Measurements from ENCODE around the gene CACNA1H. TPM values are rescaled to one million over a fixed set of nuclear protein-coding genes. Genes with fewer than 3 reads are reported as not detected.

Gene CACNA1H
- total and polyA plus RNA-seq, 7 experiments from 2014 or later, result 0.31 to 8.8 (median 2.2) TPM

DNA sequence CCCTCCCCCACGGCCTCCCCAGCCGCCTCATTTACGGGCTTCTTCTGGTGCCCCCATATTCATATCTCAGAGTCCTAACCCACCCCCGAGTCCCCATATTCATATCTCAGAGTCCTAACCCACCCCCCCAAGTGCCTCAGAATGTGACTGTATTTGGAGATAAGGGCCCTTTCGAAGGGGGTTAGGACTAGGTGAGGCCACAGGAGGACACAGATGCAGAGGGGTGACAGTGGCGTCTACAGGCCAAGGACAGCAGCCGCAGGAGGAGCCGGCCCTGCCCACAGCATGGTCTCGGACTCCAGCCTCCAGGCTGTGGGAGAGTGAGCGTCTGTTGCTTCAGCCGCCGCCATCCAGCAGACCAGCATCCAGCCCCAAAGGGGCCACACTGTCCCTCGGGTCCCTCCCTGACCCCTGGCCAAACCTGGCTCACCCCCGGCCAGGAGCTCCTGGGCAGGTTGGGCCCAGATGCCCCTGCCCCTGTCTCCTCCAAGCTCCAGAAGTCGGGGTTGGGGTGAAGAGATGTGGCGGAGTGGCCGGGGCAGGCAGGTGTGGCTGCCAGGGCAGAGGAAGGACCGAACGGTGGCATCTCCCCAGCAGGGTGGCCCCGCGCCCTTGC, 25.5 kb downstream of the CACNA1H start:
- no peak overlapping the region for H3K27ac ChIP-seq (ENCODE audit: low read depth, low read length)
- no peaks in the 10 kb centered on the region for H3K27me3 ChIP-seq (ENCODE audit: control insufficient read depth in 2 of 2, insufficient read depth in 2 of 2, low read length in 2 of 2)
- Mint-ChIP-seq H3K4me3 (no peak overlapping the region), H3K27me3 (no peaks in the 10 kb centered on the region), H3K36me3 (no peaks in the 10 kb centered on the region), H3K9me3 (no peaks in the 10 kb centered on the region), H3K27ac (no peak overlapping the region), H3K4me1 (no peaks in the 10 kb centered on the region)
- intact Hi-C loops (cut with micrococcal nuclease), result no loop called here
- ATAC-seq, result no peak
- no peaks in the 10 kb centered on the region for H3K36me3 ChIP-seq (ENCODE audit: control insufficient read depth in 2 of 3, insufficient read depth in 3 of 3, low read length in 3 of 3)
- DNase-seq, result no peak
- no peaks in the 10 kb centered on the region for H3K4me1 ChIP-seq (ENCODE audit: control insufficient read depth in 2 of 2, insufficient read depth in 2 of 2, low read length in 2 of 2)
- no peak overlapping the region for H3K4me3 ChIP-seq (ENCODE audit: low read length)
- H3K9me3 ChIP-seq (ENCODE audit: control insufficient read depth in 2 of 3, low read length in 3 of 3), result no peaks in the 10 kb centered on the region
- POLR2A ChIA-PET, result no interaction called here
- CTCF ChIA-PET, result no interaction called here

DNA sequence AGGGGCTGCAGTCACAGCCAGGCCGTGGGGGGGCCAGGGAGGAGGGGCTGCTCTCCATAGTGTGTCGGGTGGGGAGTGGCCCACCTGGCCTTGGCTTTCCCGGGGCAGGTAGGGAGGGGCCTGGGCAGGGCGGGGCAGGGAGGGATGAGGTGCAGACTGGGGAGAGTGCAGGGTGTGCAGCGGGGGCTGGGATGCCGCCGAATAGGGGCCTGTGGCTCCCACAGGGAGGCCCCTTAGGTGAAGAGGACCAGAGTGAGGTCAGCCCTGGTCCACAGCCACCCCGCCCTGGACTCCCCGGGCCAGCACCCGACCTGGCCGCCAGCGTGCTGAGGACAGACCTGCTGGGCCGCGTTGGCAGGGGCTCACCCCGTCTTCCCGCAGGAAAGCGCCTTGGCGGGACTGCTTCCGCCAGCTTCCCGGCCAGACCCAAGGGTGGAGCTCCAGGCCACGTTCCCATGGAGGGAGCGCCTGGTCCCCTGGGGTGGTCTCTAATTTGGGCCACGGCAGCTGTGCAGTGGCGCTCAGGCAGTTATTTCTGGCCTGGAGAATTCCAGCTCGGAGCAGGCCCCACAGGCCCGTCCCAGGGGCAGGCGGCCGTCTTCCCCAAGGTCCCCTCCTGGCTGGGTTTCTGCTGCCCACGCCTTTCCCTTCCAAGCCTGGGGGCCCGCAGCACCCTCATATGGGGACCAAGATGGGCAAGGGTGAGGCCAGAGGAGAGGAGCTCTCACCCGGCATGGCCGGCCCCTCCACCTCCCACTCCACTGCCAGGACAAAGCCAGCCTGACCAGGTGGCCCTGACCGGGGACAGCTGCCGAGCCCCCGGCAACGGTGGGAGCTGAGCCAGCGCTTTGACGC, 27.9 kb downstream of the CACNA1H start:
- H3K27ac ChIP-seq (ENCODE audit: low read depth, low read length), result no peak overlapping the region
- Mint-ChIP-seq H3K4me3 (no peak overlapping the region), H3K4me1 (no peaks in the 10 kb centered on the region), H3K27ac (no peak overlapping the region), H3K9me3 (no peaks in the 10 kb centered on the region), H3K36me3 (no peaks in the 10 kb centered on the region), H3K27me3 (no peaks in the 10 kb centered on the region)
- no peaks in the 10 kb centered on the region for H3K27me3 ChIP-seq (ENCODE audit: control insufficient read depth in 2 of 2, insufficient read depth in 2 of 2, low read length in 2 of 2)
- no peaks in the 10 kb centered on the region for H3K4me1 ChIP-seq (ENCODE audit: control insufficient read depth in 2 of 2, insufficient read depth in 2 of 2, low read length in 2 of 2)
- no peaks in the 10 kb centered on the region for H3K9me3 ChIP-seq (ENCODE audit: control insufficient read depth in 2 of 3, low read length in 3 of 3)
- H3K4me3 ChIP-seq (ENCODE audit: low read length), result no peak overlapping the region
- ATAC-seq, result no peak
- POLR2A ChIA-PET, result no interaction called here
- H3K36me3 ChIP-seq (ENCODE audit: control insufficient read depth in 2 of 3, insufficient read depth in 3 of 3, low read length in 3 of 3), result no peaks in the 10 kb centered on the region
- DNase-seq, result no peak
- CTCF ChIA-PET, result no interaction called here
- intact Hi-C loops (cut with micrococcal nuclease), result no loop called here

DNA sequence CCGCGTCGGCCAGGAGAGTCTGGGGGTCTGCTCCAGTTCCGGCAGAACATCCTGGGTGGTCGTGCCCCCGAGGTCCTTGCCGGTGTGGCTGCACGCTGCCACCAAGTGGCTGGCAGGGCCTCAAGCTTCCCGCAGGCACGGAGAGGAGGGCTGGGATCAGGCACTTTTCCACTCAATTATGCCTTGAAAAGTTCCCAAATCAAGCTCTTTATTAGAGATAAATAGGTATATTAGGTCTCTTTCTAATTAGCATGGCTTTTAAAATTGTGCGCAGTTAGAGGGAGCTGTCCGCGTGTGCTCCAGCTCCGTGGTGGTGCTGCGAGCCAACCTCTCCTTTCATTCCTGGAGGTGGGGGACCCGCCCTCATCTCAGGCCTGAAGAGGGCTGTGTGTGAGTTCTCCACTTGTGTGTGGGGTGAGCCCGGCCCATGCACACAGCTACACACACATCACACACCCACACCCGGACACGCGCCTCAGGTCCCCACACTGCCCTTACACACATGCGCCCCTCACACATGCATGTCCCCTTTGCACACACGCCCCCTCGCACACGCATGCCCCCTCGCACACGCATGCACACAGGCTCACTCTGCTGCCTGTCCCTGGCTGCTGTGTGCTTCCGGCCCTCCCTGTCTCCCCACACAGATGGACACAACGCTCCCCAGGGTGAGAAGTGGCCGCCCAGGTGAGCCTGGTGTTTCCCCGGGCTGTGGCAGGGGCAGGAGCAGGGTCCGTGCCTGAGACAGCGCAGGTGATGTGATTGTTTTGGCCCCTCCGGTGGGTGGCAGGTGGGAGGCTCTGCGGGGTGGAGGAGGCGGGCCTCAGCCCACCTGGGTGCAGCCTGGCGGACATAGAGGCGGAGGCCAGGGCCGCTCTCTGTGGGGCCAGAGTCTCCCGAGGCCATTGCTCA, 28.8 kb downstream of the CACNA1H start:
- ATAC-seq (no peak), DNase-seq (no peak)
- CTCF ChIA-PET, result no interaction called here
- no peak overlapping the region for H3K27ac Mint-ChIP-seq
- no peaks in the 10 kb centered on the region for H3K9me3 Mint-ChIP-seq
- no peaks in the 10 kb centered on the region for H3K36me3 Mint-ChIP-seq
- Histone ChIP-seq H3K27ac (ENCODE audit: low read depth, low read length) (no peak overlapping the region), H3K9me3 (ENCODE audit: control insufficient read depth in 2 of 3, low read length in 3 of 3) (no peaks in the 10 kb centered on the region), H3K4me1 (ENCODE audit: control insufficient read depth in 2 of 2, insufficient read depth in 2 of 2, low read length in 2 of 2) (no peaks in the 10 kb centered on the region), H3K36me3 (ENCODE audit: control insufficient read depth in 2 of 3, insufficient read depth in 3 of 3, low read length in 3 of 3) (no peaks in the 10 kb centered on the region), H3K4me3 (ENCODE audit: low read length) (no peak overlapping the region), H3K27me3 (ENCODE audit: control insufficient read depth in 2 of 2, insufficient read depth in 2 of 2, low read length in 2 of 2) (no peaks in the 10 kb centered on the region)
- no peaks in the 10 kb centered on the region for H3K4me1 Mint-ChIP-seq
- H3K4me3 Mint-ChIP-seq, result no peak overlapping the region
- POLR2A ChIA-PET, result no interaction called here
- intact Hi-C loops (cut with micrococcal nuclease), result no loop called here
- no peaks in the 10 kb centered on the region for H3K27me3 Mint-ChIP-seq

DNA sequence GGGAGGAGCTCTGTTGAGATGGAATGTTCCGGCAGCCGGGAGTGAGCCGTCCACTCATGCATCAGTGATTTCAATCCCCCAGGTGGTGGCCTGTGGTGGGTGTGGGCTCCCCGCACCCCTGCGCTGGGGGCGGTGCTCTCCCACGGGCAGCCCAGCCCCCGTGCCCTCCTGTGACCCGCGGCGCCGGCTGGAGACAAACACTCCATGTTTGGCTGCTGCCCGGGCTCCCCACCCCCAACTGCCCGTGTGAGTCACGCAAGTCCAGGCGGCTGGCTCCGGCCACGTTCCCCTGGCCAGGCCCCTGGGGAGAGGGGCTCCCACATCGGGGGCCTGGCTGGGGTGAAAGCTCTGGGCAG, 29.4 kb downstream of the CACNA1H start:
- DNase-seq (no peak), ATAC-seq (no peak)
- no peak overlapping the region for H3K27ac Mint-ChIP-seq
- Histone ChIP-seq H3K9me3 (ENCODE audit: control insufficient read depth in 2 of 3, low read length in 3 of 3) (no peaks in the 10 kb centered on the region), H3K27ac (ENCODE audit: low read depth, low read length) (no peak overlapping the region), H3K27me3 (ENCODE audit: control insufficient read depth in 2 of 2, insufficient read depth in 2 of 2, low read length in 2 of 2) (no peaks in the 10 kb centered on the region), H3K4me1 (ENCODE audit: control insufficient read depth in 2 of 2, insufficient read depth in 2 of 2, low read length in 2 of 2) (no peaks in the 10 kb centered on the region), H3K36me3 (ENCODE audit: control insufficient read depth in 2 of 3, insufficient read depth in 3 of 3, low read length in 3 of 3) (no peaks in the 10 kb centered on the region), H3K4me3 (ENCODE audit: low read length) (no peak overlapping the region)
- no peak overlapping the region for H3K4me3 Mint-ChIP-seq
- ChIA-PET CTCF (no interaction called here), POLR2A (no interaction called here)
- no peaks in the 10 kb centered on the region for H3K4me1 Mint-ChIP-seq
- no peaks in the 10 kb centered on the region for H3K9me3 Mint-ChIP-seq
- no peaks in the 10 kb centered on the region for H3K36me3 Mint-ChIP-seq
- intact Hi-C loops (cut with micrococcal nuclease), result no loop called here
- no peaks in the 10 kb centered on the region for H3K27me3 Mint-ChIP-seq

DNA sequence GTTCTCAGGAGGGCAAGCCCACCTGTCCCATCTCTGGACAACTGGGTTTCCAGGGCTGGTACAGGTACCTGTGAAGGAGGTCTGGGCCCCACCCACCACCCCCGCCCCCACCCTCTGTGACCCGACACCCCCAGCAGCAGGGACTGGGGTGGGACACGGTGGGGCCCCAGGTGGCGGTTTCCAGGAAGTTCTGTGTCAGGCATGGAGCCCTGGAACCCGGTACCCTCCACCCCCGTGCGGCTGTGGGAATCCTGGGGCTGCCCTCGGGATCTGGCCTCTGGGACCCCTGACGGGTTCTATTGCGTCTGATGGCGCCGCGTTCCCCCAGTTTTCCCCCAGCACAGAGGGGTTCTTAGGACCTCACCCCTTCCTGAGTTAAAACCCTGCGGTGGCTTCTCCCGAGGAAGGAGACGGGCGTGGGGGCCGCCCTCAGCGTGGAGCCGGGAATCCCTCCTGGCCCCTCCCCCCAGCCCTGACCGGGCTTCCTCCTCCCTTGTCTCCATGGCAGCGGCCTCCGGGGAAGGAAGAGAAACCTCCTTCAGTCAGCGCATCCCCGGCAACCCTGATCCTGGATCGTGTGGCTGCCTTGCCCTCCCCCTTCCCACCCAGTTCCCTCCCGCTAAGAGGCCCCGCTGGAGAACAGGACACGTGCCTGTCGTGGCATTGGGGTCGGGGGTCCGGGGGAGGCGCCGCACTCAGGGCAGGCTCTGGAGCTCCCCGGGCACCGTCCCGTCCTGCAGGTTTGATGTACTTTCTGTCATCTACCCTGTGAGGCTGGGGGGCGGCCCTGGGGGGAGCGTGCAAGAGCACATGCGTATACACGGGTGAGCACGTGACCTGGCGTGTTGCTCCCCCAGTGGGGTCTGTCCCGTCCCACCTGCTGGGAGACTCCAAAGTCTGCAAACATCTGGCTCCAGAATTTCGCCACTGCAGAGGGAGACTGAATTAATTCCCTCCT, 30.3 kb downstream of the CACNA1H start:
- Mint-ChIP-seq H3K36me3 (no peaks in the 10 kb centered on the region), H3K4me3 (no peak overlapping the region), H3K4me1 (no peaks in the 10 kb centered on the region), H3K27me3 (peaks cover 0 to 4% (median 0%) of the 10 kb centered on the region in 5 donors), H3K9me3 (peaks cover 0 to 3% (median 0%) of the 10 kb centered on the region in 11 donors), H3K27ac (no peak overlapping the region)
- ATAC-seq (no peak), DNase-seq (no peak)
- H3K4me3 ChIP-seq (ENCODE audit: low read length), result no peak overlapping the region
- intact Hi-C loops (cut with micrococcal nuclease), result no loop called here
- H3K27ac ChIP-seq (ENCODE audit: low read depth, low read length), result no peak overlapping the region
- H3K9me3 ChIP-seq (ENCODE audit: control insufficient read depth in 2 of 3, low read length in 3 of 3), result no peaks in the 10 kb centered on the region
- H3K4me1 ChIP-seq (ENCODE audit: control insufficient read depth in 2 of 2, insufficient read depth in 2 of 2, low read length in 2 of 2), result no peaks in the 10 kb centered on the region
- no peaks in the 10 kb centered on the region for H3K36me3 ChIP-seq (ENCODE audit: control insufficient read depth in 2 of 3, insufficient read depth in 3 of 3, low read length in 3 of 3)
- no peaks in the 10 kb centered on the region for H3K27me3 ChIP-seq (ENCODE audit: control insufficient read depth in 2 of 2, insufficient read depth in 2 of 2, low read length in 2 of 2)
- CTCF ChIA-PET, result no interaction called here
- POLR2A ChIA-PET, result no interaction called here

DNA sequence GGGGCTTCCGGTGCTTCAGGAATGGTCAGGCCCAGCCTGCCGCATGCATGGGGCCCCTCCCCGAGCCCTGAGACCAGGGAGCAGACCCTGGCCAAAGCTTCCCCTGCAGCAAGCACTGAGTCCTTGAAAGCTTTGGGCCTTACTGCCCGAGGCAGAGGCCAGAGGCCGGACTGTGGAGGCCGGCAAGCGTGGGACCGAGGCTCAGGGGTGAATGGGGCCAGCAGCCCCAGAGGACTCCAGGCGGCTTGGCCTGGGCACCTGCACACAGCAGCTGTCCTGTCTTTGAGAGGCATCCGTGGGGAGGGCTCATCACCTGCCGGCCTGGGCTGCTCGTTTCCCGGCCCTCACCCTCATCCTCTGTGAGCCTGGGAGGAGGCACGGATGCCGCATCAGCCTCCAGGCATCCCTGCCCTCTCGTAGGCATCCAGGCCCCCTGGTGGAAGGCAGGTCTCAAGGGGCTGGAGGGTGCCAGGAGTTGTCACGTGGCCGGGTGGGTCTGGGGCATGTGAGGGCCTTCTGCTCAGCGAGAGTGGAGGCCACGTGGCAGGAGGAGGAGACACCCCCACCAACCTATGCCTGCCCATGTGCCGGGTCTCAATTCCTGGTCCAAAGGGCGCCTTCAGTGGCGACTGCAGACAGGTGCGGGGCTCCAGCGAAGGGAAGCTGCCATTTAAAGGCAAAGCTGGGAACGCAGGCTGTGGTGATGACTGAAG, 31.4 kb downstream of the CACNA1H start:
- Mint-ChIP-seq H3K27ac (no peak overlapping the region), H3K27me3 (peaks cover 0 to 10% (median 0%) of the 10 kb centered on the region in 5 donors), H3K4me3 (no peak overlapping the region), H3K4me1 (no peaks in the 10 kb centered on the region), H3K9me3 (peaks cover 0 to 3% (median 0%) of the 10 kb centered on the region in 11 donors), H3K36me3 (no peaks in the 10 kb centered on the region)
- Histone ChIP-seq H3K36me3 (ENCODE audit: control insufficient read depth in 2 of 3, insufficient read depth in 3 of 3, low read length in 3 of 3) (no peaks in the 10 kb centered on the region), H3K4me1 (ENCODE audit: control insufficient read depth in 2 of 2, insufficient read depth in 2 of 2, low read length in 2 of 2) (no peaks in the 10 kb centered on the region), H3K9me3 (ENCODE audit: control insufficient read depth in 2 of 3, low read length in 3 of 3) (no peaks in the 10 kb centered on the region), H3K27me3 (ENCODE audit: control insufficient read depth in 2 of 2, insufficient read depth in 2 of 2, low read length in 2 of 2) (no peaks in the 10 kb centered on the region), H3K4me3 (ENCODE audit: low read length) (no peak overlapping the region), H3K27ac (ENCODE audit: low read depth, low read length) (no peak overlapping the region)
- ChIA-PET CTCF (no interaction called here), POLR2A (no interaction called here)
- ATAC-seq (no peak), DNase-seq (no peak)
- intact Hi-C loops (cut with micrococcal nuclease), result no loop called here

Measured in naive thymus-derived CD4-positive, alpha-beta T cell (primary cell).